C4-2B (cell line): Measurements from ENCODE around the gene APC2.
A peak's percentile ranks its signal among the peaks of the same experiment; 100 is the strongest.

Experiments
- CTCF ChIP-seq: fragments of 450-650 bp; conservative IDR thresholded peaks from 2 replicates; pipeline ENCODE4 v1.5.1; 2017; ENCODE audit warnings: mild to moderate bottlenecking
- ZFX ChIP-seq: fragments of 450-650 bp; IDR thresholded peaks from 2 replicates; pipeline ENCODE4 v1.6.1; 2017

- TF ChIP-seq CTCF, result peak; percentile 76
- TF ChIP-seq ZFX, result no peak
Observed at GRCh38 chr19:1513499-1514294, 63.8 kb downstream of the APC2 start.
